ENCODE measurements around the gene PPL.
A peak's percentile ranks its signal among the peaks of the same experiment; 100 is the strongest.

Gene PPL, protein sequence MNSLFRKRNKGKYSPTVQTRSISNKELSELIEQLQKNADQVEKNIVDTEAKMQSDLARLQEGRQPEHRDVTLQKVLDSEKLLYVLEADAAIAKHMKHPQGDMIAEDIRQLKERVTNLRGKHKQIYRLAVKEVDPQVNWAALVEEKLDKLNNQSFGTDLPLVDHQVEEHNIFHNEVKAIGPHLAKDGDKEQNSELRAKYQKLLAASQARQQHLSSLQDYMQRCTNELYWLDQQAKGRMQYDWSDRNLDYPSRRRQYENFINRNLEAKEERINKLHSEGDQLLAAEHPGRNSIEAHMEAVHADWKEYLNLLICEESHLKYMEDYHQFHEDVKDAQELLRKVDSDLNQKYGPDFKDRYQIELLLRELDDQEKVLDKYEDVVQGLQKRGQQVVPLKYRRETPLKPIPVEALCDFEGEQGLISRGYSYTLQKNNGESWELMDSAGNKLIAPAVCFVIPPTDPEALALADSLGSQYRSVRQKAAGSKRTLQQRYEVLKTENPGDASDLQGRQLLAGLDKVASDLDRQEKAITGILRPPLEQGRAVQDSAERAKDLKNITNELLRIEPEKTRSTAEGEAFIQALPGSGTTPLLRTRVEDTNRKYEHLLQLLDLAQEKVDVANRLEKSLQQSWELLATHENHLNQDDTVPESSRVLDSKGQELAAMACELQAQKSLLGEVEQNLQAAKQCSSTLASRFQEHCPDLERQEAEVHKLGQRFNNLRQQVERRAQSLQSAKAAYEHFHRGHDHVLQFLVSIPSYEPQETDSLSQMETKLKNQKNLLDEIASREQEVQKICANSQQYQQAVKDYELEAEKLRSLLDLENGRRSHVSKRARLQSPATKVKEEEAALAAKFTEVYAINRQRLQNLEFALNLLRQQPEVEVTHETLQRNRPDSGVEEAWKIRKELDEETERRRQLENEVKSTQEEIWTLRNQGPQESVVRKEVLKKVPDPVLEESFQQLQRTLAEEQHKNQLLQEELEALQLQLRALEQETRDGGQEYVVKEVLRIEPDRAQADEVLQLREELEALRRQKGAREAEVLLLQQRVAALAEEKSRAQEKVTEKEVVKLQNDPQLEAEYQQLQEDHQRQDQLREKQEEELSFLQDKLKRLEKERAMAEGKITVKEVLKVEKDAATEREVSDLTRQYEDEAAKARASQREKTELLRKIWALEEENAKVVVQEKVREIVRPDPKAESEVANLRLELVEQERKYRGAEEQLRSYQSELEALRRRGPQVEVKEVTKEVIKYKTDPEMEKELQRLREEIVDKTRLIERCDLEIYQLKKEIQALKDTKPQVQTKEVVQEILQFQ (N-terminal part only)

DNA sequence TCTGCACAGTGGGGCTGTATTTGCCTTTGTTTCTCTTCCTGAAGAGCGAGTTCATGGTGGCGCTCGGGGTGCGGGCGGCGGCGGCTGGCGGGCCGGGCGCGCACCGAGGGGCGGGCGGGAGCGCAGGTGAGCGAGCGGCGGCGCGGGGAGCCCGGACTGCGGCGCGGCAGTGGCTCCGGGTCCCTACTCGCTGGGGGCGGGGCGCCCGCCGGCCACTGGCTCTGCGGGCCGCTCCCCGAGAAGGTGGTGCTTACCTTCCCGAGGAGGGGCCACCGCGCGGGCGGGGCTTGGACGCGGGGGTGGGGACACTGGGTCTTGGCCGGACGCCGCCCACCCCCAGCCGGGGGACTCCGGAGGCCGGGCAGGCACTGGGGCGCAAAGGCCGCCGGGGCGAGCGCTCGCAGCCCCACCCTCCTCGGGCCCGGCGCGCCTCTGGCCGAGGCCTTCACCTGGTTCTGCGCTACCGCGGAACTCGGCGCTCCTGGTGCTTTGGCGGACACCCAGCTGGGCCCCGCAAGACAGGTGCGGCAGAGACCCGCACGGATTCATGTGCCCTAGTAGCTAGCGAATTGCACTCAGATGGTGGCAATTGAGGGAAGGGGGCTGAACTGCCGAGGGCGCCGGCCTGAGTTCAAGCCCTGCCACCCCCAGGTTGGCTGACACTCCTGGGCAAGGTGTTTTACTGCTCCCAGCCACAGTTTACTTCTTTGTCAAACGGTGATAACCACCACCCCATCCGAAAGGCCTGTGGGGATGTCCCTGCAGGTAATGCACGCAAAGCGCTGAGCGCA lies at the start of gene PPL:
TSS of gene PPL (minus strand) at position 158 of the 791 bp plus-strand sequence. CDS start at position 55, 103 bp downstream.
- in situ Hi-C loops (cut with MboI; ENCODE audit: low sequenced_read_pairs, unreplicated experiment) = no loop called here
- TF ChIP-seq, protein P1, sequence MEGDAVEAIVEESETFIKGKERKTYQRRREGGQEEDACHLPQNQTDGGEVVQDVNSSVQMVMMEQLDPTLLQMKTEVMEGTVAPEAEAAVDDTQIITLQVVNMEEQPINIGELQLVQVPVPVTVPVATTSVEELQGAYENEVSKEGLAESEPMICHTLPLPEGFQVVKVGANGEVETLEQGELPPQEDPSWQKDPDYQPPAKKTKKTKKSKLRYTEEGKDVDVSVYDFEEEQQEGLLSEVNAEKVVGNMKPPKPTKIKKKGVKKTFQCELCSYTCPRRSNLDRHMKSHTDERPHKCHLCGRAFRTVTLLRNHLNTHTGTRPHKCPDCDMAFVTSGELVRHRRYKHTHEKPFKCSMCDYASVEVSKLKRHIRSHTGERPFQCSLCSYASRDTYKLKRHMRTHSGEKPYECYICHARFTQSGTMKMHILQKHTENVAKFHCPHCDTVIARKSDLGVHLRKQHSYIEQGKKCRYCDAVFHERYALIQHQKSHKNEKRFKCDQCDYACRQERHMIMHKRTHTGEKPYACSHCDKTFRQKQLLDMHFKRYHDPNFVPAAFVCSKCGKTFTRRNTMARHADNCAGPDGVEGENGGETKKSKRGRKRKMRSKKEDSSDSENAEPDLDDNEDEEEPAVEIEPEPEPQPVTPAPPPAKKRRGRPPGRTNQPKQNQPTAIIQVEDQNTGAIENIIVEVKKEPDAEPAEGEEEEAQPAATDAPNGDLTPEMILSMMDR (IDR thresholded peaks at IDR 0.05; ENCODE audit: borderline replicate concordance, control extremely low read depth, extremely low read depth, insufficient read depth, missing control alignments) = no peak
- DNase-seq (ENCODE audit: low spot score) = peak; percentile 90

DNA sequence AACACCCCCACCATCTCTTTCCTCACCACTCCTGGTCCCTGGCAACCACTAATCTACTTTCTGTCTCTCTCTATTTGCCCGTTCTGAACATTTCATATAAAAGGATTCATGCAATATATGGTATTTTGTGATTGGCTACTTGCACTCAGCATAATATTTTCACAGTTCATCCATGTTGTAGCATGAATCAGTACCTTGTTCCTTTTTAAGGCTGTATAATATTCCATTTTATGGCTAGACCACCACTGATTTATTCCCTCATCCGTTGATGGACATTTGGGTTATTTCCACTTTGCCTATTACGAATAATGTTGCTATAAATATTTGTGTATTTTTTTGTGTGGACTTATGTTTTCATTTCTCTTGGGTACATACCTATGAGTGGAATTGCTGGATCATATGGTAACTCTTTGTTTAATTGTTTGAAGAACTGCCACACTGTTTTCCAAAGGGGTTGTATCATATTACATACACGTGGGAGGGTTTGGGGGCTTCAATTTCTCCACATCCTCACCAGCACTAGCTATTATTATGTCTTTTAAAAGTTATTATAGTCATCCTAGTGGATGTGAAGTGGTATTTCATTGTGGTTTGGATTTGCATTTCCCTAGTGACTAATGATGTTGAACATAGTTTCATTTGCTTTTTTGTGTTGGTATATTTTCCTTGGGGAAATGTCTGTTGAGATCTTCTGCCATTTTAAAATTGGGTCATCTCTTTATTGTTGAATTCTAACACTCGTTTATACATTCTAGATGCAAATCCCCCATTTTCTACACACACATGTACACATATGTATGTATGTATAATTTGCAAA lies 47.4 kb upstream of the PPL start:
- DNase-seq (ENCODE audit: low spot score) = no peak
- TF ChIP-seq, protein P1 (IDR thresholded peaks at IDR 0.05; ENCODE audit: borderline replicate concordance, control extremely low read depth, extremely low read depth, insufficient read depth, missing control alignments) = no peak
- in situ Hi-C loops (cut with MboI; ENCODE audit: low sequenced_read_pairs, unreplicated experiment) = no loop called here

DNA sequence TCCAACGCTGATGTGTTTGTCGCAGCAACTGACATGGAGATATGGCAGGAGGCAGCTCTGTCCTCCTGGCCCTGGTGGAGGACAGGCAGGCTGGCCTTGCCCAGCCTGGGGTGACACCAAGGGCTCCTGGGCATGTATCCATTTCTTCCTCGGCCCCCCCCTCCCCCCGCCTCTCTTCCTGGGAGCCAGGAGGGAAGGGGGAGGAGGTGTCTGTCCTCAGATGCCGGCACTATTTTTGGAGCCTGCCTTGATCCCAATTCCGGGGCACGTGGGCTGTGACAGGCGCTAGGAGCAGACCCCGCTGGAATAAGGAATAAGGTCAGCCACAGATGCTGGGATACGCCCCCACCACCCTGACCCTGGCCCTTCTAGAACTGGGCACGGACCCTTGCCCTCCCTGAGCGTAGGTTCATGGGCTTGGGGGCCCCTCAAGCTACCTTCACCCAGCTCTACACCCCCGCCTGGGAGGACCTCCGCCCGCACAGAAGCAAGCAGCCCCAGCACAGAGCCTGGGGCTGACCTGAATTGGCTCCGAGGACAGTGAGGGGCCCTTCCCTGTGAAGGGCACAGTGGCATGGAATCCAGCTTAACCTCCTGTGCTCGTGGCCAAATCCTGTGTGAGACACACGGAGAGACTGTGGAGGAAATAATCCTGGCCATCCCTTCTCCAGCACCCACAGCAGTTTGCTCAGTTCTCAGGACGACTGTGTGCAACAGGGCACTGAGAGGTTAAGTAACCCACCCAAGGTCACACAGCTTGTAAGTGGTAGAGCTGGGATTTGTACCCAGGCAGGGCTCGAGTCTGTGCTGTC lies 45.3 kb upstream of the PPL start:
- TF ChIP-seq, protein P1 (IDR thresholded peaks at IDR 0.05; ENCODE audit: borderline replicate concordance, control extremely low read depth, extremely low read depth, insufficient read depth, missing control alignments) = no peak
- in situ Hi-C loops (cut with MboI; ENCODE audit: low sequenced_read_pairs, unreplicated experiment) = no loop called here
- DNase-seq (ENCODE audit: low spot score) = no peak

DNA sequence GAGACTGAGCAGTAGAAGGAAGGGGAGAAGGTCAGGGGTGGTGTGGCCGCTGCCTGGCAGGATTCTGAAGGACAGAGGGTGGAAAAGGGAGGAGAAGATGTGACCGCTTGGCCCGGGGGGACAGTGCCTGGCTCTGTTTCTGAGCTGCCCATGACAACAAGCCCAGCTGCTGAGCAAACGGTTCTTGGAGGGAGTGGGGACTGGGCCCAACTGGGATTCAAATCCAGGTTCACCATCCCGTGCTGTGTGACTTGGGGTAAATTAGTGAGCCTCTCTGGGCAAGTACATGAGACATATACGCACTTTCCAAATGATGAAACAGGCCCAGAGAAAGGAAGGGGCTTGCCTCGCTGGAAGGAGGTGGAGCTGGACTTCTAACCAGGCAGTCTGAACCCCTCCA lies 44.5 kb upstream of the PPL start:
- TF ChIP-seq, protein P1 (IDR thresholded peaks at IDR 0.05; ENCODE audit: borderline replicate concordance, control extremely low read depth, extremely low read depth, insufficient read depth, missing control alignments) = no peak
- in situ Hi-C loops (cut with MboI; ENCODE audit: low sequenced_read_pairs, unreplicated experiment) = no loop called here
- DNase-seq (ENCODE audit: low spot score) = no peak

DNA sequence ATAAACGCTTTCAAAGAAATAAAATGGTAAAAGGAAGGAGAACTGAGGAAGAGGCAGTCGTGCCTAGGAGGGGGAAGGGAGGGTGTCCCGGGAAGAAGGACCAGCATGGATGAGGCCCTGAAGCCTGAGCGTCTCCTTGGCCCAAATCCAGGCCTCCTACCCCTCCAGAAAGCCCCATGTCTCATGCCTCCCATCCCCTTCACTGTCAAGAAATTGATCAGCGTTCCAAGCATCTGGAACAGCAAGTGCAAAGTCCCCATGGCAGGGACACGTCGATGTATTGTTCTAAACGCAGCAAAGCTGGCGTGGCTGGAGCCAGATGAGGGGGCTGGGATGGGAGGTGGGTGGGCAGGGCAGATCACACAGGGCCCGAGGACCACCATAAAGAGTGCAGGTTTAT lies 43.7 kb upstream of the PPL start:
- in situ Hi-C loops (cut with MboI; ENCODE audit: low sequenced_read_pairs, unreplicated experiment) = no loop called here
- DNase-seq (ENCODE audit: low spot score) = no peak
- TF ChIP-seq, protein P1 (IDR thresholded peaks at IDR 0.05; ENCODE audit: borderline replicate concordance, control extremely low read depth, extremely low read depth, insufficient read depth, missing control alignments) = no peak

Data from GM13976 (cell line).